Measurements from ENCODE around the gene TBC1D14.

- TF ChIP-seq CHD2 (IDR thresholded peaks at IDR 0.05; ENCODE audit: low read depth, low read length): no peak
- TF ChIP-seq CTCF (IDR thresholded peaks at IDR 0.05 in 2 of 3, conservative IDR thresholded peaks at IDR 0.05 in 1 of 3; ENCODE audit: insufficient read depth in 2 of 3, low read depth in 1 of 3, low read length in 3 of 3): no peak
- no peak for TF ChIP-seq TCF7 (IDR thresholded peaks at IDR 0.05; ENCODE audit: borderline replicate concordance)
Measured at GRCh38 chr4:6887591-6888371, 21.8 kb upstream of the TBC1D14 start.

Measured in K562 (cell line).